ENCODE measurements around the gene POMGNT1. TPM values are rescaled to one million over a fixed set of nuclear protein-coding genes. Genes with fewer than 3 reads are reported as not detected.

POMGNT1 gene
- total and polyA plus RNA-seq, 2 of the 13 experiments (the other 11 are each of a cell fraction or from before 2014, with no cell fraction given) = 33.9 to 46.8 TPM

DNA sequence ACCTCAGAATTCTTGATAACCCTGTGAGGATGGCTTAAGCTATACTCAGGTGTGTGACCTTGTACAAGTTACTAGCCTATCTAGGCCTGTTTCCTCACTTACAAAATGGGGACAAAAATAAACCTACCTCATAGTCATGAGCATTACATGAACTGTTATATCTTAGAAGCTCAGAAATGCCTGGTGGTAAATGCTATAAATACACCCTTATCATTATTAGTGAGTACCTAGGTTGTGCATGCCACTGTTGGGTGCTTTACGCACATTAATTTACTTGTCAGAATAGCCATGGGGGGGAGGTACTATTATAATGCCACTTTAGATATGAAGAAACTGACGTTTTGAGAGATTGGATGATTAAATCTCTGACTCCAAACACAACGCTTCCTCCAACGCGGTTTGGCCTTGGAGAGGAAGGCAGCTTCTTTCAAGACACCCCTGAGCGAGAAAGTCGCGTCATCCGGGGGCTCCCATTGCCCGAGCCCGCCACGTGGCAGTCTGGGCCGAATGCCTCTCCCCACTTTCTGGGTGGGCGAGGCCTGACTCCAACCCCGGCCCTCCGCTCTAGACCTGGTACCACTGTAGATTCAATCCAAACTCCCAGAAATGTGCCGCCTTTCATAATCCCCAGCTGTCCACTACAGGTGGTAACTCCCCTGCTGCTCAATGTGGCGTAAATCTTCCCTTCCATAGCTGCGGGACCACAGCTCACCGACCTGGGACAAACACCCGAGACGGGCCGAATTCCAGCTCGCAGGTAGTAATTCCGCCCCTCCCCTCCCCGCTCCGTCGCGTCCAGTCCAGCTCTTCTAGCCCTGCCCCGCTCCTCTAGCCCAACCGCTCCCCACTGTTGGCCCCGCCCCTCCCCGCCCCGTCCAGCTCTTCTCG is 48.6 kb upstream of the POMGNT1 start (continued):
- no peak for TF ChIP-seq PRPF4 (IDR thresholded peaks at IDR 0.05; ENCODE audit: low read depth, low read length, poor library complexity, severe bottlenecking)
- TF ChIP-seq MXI1 (IDR thresholded peaks at IDR 0.05; ENCODE audit: borderline replicate concordance, low read depth, low read length) = peak; percentile 19; the same call in 1 of the 3 replicates
- no peak for TF ChIP-seq TAF15 (IDR thresholded peaks at IDR 0.05; ENCODE audit: low read depth, low read length, poor library complexity, severe bottlenecking)
- TF ChIP-seq ZNF547 (CRISPR knock-in tag; IDR thresholded peaks at IDR 0.05) = no peak; the same call in 1 of the 2 replicates
- TF ChIP-seq PPARG (CRISPR knock-in tag; conservative IDR thresholded peaks at IDR 0.05) = no peak
- TF ChIP-seq SP4 (CRISPR knock-in tag; IDR thresholded peaks at IDR 0.05) = peak; percentile 88
- TF ChIP-seq, protein P1, sequence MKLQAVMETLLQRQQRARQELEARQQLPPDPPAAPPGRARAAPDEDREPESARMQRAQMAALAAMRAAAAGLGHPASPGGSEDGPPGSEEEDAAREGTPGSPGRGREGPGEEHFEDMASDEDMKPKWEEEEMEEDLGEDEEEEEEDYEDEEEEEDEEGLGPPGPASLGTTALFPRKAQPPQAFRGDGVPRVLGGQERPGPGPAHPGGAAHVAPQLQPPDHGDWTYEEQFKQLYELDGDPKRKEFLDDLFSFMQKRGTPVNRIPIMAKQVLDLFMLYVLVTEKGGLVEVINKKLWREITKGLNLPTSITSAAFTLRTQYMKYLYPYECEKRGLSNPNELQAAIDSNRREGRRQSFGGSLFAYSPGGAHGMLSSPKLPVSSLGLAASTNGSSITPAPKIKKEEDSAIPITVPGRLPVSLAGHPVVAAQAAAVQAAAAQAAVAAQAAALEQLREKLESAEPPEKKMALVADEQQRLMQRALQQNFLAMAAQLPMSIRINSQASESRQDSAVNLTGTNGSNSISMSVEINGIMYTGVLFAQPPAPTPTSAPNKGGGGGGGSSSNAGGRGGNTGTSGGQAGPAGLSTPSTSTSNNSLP (IDR thresholded peaks at IDR 0.05; ENCODE audit: low read depth, low read length) = no peak
- TF ChIP-seq ZSCAN29 (CRISPR knock-in tag; conservative IDR thresholded peaks at IDR 0.05) = no peak
- TF ChIP-seq ZBTB21 (CRISPR knock-in tag; IDR thresholded peaks at IDR 0.05) = no peak
- TF ChIP-seq YY1 (IDR thresholded peaks at IDR 0.05; ENCODE audit: insufficient read depth, insufficient replicate concordance, low read depth, low read length) = no peak
- TF ChIP-seq, protein P2, sequence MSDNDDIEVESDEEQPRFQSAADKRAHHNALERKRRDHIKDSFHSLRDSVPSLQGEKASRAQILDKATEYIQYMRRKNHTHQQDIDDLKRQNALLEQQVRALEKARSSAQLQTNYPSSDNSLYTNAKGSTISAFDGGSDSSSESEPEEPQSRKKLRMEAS (IDR thresholded peaks at IDR 0.05) = peak; percentile 87
- TF ChIP-seq, protein P3, sequence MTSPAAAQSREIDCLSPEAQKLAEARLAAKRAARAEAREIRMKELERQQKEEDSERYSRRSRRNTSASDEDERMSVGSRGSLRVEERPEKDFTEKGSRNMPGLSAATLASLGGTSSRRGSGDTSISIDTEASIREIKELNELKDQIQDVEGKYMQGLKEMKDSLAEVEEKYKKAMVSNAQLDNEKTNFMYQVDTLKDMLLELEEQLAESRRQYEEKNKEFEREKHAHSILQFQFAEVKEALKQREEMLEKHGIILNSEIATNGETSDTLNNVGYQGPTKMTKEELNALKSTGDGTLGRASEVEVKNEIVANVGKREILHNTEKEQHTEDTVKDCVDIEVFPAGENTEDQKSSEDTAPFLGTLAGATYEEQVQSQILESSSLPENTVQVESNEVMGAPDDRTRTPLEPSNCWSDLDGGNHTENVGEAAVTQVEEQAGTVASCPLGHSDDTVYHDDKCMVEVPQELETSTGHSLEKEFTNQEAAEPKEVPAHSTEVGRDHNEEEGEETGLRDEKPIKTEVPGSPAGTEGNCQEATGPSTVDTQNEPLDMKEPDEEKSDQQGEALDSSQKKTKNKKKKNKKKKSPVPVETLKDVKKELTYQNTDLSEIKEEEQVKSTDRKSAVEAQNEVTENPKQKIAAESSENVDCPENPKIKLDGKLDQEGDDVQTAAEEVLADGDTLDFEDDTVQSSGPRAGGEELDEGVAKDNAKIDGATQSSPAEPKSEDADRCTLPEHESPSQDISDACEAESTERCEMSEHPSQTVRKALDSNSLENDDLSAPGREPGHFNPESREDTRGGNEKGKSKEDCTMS (CRISPR knock-in tag; conservative IDR thresholded peaks at IDR 0.05) = no peak
- TF ChIP-seq ZNF468 (CRISPR knock-in tag; IDR thresholded peaks at IDR 0.05) = no peak
- TF ChIP-seq ZNF672 (CRISPR knock-in tag; IDR thresholded peaks at IDR 0.05) = no peak
- TF ChIP-seq, protein P4, sequence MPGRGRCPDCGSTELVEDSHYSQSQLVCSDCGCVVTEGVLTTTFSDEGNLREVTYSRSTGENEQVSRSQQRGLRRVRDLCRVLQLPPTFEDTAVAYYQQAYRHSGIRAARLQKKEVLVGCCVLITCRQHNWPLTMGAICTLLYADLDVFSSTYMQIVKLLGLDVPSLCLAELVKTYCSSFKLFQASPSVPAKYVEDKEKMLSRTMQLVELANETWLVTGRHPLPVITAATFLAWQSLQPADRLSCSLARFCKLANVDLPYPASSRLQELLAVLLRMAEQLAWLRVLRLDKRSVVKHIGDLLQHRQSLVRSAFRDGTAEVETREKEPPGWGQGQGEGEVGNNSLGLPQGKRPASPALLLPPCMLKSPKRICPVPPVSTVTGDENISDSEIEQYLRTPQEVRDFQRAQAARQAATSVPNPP (CRISPR knock-in tag; IDR thresholded peaks at IDR 0.05) = no peak
- TF ChIP-seq, protein P5, sequence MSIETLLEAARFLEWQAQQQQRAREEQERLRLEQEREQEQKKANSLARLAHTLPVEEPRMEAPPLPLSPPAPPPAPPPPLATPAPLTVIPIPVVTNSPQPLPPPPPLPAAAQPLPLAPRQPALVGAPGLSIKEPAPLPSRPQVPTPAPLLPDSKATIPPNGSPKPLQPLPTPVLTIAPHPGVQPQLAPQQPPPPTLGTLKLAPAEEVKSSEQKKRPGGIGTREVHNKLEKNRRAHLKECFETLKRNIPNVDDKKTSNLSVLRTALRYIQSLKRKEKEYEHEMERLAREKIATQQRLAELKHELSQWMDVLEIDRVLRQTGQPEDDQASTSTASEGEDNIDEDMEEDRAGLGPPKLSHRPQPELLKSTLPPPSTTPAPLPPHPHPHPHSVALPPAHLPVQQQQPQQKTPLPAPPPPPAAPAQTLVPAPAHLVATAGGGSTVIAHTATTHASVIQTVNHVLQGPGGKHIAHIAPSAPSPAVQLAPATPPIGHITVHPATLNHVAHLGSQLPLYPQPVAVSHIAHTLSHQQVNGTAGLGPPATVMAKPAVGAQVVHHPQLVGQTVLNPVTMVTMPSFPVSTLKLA (IDR thresholded peaks at IDR 0.05) = no peak
- no peak for TF ChIP-seq GABPB1 (CRISPR knock-in tag; IDR thresholded peaks at IDR 0.05)
- TF ChIP-seq ZNF83 (CRISPR knock-in tag; IDR thresholded peaks at IDR 0.05; ENCODE audit: borderline replicate concordance) = no peak
- TF ChIP-seq FOXA3 (CRISPR knock-in tag; IDR thresholded peaks at IDR 0.05) = no peak
- TF ChIP-seq MAFG (CRISPR knock-in tag; IDR thresholded peaks at IDR 0.05) = no peak

Data from HepG2 (cell line).